AG10803 (cell line): ENCODE data around the gene PSEN2.

Experiments
- DNase-seq: peaks from one replicate; pipeline ENCODE4 v3.0.0; 2010; ENCODE audit warnings: low read depth
- H3K4me3 ChIP-seq: 2 replicates; pipeline ENCODE4 v1.5.1; 2011; ENCODE audit warnings: mild to moderate bottlenecking, low read length, control low read depth
- CTCF ChIP-seq: conservative IDR thresholded peaks from 2 replicates; pipeline ENCODE4 v1.5.1; 2011; ENCODE audit warnings: mild to moderate bottlenecking, low read length, control low read depth, inconsistent platforms

Gene PSEN2

DNA sequence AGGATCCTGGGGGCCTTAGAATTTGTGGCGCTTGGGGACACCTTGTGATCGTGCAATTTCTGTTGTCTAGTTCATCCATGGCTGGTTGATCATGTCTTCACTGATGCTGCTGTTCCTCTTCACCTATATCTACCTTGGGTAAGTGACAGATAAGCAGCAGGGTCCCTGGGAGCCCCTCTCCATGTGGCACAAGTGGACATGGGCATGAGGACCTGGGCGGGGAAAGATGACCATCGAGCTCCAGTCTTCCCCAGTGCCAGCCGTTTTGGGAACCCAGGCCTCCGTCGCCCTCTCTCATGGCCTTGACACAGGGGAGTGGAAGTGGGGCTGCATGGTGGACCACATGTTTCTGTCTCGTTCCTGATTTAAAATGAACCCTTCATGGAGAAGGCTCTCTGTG lies 17.6 kb downstream of the PSEN2 start:
- H3K4me3 ChIP-seq: no peak overlapping the region
- TF ChIP-seq CTCF: no peak
- no peak for DNase-seq

DNA sequence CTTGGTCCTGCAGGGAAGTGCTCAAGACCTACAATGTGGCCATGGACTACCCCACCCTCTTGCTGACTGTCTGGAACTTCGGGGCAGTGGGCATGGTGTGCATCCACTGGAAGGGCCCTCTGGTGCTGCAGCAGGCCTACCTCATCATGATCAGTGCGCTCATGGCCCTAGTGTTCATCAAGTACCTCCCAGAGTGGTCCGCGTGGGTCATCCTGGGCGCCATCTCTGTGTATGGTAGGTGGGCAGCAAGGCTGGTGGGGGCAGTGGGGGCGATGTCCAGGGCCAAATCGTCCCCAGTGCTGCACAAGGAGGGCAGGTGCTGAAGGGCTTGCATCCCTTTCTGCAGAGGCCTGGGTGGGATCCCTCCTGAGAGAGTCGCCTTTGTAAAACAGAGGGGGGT lies 18.4 kb downstream of the PSEN2 start:
- DNase-seq: no peak
- no peak for TF ChIP-seq CTCF

GRCh38 chr1:226889616-226890330 lies 19.4 kb downstream of the PSEN2 start:
- no peak for TF ChIP-seq CTCF
- H3K4me3 ChIP-seq: no peak overlapping the region
- DNase-seq: no peak

More for the DNA sequence above, 18.4 kb downstream of the PSEN2 start:
- no peak overlapping the region for H3K4me3 ChIP-seq

DNA sequence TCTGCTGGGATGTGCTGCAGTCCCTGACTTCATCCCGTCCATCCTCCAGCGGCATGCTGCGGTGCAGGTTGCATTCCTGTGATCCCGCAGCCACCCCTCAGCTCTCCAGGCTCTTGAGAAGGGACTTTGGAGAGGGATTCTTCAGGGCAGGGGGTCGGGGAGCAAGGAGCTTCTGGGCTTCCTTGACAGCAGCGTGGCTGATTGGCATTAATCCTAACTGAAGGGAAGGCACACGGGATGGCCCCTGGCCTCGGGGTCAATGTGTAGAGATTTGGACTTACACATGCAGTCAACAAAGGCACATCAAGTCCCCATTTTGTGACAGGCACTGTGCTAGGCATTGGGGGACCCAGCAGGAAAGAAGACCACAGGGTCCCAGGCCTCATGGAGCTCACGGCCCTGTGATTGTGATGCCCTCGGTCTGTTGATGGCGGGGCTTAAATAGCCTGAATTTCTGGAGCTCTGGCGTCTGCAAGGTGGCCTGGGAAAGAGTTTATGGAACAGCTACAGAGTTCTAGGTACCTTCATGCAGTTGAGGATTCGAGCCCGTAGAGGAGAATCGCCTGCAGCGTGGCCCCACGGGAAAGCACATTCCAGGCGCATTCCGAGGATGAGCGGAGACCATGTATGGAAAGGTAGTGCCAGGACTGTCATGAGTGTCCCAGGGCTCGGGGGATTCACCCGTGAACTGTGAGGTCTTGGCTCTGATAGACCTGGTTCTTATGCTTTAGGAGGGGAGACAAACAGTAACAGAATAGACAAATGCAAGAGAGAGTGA lies 20.1 kb downstream of the PSEN2 start:
- DNase-seq: no peak
- no peak overlapping the region for H3K4me3 ChIP-seq
- no peak for TF ChIP-seq CTCF

GRCh38 chr1:226891346-226891745 lies 20.9 kb downstream of the PSEN2 start:
- no peak for TF ChIP-seq CTCF
- H3K4me3 ChIP-seq: no peak overlapping the region
- no peak for DNase-seq

GRCh38 chr1:226891846-226892523 lies 21.6 kb downstream of the PSEN2 start:
- H3K4me3 ChIP-seq: no peak overlapping the region
- DNase-seq: no peak
- no peak for TF ChIP-seq CTCF
